Choroid plexus epithelial cell (primary cell): ENCODE data around the gene SSTR3.

Experiments
- DNase-seq: peaks from one replicate; pipeline ENCODE4 v3.0.0-alpha.2; 2010; ENCODE audit warnings: low read depth
- H3K4me3 ChIP-seq: 2 replicates; pipeline ENCODE4 v1.5.1; 2011; ENCODE audit warnings: low read depth, mild to moderate bottlenecking, control low read depth, low read length, moderate library complexity
- CTCF ChIP-seq: conservative IDR thresholded peaks from 2 replicates; pipeline ENCODE4 v1.5.1; 2011; ENCODE audit warnings: low read depth, mild to moderate bottlenecking, control low read depth, inconsistent platforms, low read length, moderate library complexity

SSTR3 gene

DNA sequence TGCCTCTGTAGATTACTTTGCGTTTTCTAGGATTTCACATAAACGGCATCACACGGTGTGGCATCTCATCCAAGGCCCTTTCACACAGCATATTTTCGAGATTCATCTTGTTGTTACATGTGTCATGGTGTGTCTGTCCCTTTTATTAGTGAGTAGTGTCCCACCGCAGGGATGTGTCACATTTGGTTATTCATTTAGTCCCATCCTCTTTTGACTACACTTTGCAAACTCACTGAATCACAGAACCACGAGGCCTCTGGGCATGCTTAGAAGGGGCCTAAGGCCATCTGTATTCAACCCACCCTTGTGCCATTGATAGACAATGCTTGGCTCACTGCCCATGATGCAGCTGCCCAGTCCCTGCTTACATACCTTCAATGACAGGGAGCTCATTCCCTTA is 36.0 kb upstream of the SSTR3 start:
- no peak for DNase-seq
- no peak overlapping the region for H3K4me3 ChIP-seq
- TF ChIP-seq CTCF: no peak

GRCh38 chr22:37245740-37246139 is 33.5 kb upstream of the SSTR3 start:
- peak; percentile 60 for DNase-seq
- TF ChIP-seq CTCF: no peak

DNA sequence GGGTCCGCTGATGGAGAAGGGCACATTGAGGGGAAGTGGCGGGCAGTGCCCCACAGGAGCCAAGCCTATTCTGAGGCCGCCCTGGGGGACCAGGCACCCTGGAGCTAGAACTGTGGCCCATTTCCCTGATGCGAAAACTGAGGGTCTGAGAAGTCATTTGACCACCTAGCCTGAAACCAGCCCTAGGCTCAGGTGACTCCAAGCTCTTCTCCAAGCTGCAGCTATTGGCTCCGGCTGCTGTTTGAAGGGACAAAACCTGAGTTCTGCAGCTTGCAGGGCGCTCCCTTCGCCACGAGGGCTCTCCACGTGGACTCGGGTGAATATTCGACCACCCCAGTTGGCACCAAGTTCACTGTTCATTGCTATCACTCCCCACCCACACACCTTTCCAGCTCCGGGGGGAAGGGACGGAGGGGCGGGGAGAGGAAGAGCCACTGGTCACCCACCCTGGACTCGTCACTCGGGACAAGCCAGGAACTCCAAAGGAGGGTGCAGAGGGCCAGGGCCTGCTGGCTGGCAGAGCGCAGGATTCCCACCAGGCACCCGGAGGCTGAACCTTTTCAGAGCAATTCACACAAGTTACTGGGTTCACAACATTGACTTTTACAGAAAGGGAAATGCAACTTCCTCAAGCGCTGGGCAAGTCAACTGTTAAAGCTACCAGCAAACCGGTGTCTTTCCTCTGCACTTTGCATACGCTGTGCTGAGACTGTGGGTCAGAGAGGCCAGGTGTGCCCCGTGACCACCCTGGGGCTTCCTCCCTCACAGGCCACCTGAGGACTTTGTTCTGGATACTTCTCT is 32.8 kb upstream of the SSTR3 start:
- H3K4me3 ChIP-seq: no peak overlapping the region
- TF ChIP-seq CTCF: no peak
- no peak for DNase-seq

More at GRCh38 chr22:37245740-37246139, 33.5 kb upstream of the SSTR3 start:
- no peak overlapping the region for H3K4me3 ChIP-seq

- no peak for TF ChIP-seq CTCF
- H3K4me3 ChIP-seq: peak within 1 kb of the TSS; percentile 66
- DNase-seq: peak; percentile 91
Measured at GRCh38 chr22:37244114-37244921, 32.0 kb upstream of the SSTR3 start, which contains the start of gene RAC2. RAC2 (minus strand) TSS chr22:37244269; CDS start chr22:37244148, 121 bp downstream.

DNA sequence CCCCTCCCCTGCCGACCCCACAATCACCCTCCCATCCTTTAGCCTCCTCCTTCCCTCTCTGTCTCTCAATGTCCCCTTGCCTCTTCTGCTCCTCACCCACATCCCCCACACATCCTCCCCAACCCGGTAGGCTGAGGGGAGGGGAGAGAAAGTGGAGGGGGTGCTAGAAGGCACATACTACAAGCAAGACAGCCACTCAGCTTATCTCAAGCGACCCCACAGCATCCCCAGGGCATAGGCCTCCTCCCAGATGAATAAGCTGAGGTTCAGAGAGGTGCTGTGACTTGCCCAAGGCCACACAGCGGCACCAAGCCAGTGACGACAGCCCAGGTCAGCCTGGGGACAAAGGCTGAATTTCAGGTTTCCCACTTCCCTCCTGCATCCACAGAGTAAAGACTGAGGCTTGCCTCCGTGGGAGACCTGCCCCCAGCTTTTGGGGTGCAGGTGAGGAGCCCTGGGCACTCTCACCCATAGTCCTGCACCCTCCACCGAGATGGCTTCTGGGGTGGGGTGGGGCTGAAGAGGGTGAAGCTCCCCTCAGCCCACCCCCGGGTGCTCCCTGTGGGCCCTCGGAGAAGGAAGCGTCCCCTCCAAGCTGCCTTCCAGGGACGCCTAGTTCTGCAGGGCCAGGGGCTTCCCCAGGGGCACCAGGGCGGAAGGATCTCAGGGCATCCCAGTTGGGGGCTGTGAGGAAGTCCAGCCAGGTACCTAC is 31.3 kb upstream of the SSTR3 start:
- DNase-seq: no peak
- no peak for TF ChIP-seq CTCF
- peak overlapping the region; percentile 66 for H3K4me3 ChIP-seq

DNA sequence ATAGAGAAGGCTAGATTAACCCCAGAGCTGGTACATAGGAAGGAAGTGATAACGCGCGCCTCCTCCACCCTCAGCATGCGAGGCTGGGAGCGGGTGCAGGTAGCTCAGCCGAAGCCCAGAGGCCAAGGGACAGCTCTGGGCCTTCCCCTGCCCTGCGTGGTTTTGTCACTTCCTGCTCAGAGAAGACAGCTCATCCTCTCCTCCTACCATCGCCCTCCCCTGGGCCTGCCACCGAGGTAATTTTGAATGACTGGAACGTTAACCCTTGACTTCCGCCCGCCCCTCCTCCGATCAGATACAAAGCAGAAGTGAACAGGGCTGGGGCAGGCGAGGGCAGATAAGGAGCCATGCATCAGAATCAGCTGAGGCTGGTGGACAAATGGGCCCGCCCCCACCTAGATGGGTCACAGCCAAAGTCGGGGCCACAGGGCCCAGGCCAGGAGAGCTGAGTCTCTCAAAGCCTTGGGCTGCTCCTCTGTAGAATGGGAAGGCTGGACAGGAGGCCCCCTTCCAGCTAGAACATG is 30.2 kb upstream of the SSTR3 start:
- H3K4me3 ChIP-seq: peak overlapping the region; percentile 66
- no peak for TF ChIP-seq CTCF
- no peak for DNase-seq
